Measurements from ENCODE around the gene COL9A3.
"Not testable (repeated sequence)": the region's sequence is repeated elsewhere in the genome, so short reads cannot be mapped to it uniquely, and the experiment has no call there.

COL9A3 gene

DNA sequence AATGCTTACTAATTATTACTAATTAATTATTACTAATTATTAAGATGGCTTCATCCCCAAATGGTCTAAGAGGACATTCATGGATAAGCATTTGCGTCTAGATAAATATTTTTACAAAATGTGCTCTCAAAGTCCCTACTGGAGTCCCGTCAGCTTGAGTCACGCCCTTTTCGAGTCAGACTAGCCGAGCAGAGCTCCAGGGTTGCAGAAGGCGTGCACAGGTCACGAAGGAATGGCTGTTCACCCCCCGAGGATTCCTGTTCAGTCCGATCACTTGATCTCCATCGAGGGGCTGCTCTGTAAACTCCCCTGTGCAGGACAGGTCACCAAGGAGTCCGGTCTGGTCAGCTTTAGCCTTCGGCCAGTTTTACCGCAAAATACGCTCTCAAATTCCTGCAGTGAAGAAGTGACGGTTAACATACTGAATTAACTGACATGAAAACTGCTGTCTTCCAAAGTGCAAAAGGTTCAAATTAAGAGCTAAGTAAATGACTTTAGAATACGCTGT is 24.9 kb downstream of the COL9A3 start:
- no peak overlapping the region for H3K4me3 ChIP-seq (ENCODE audit: low read depth, low read length)
- TF ChIP-seq, protein P1, sequence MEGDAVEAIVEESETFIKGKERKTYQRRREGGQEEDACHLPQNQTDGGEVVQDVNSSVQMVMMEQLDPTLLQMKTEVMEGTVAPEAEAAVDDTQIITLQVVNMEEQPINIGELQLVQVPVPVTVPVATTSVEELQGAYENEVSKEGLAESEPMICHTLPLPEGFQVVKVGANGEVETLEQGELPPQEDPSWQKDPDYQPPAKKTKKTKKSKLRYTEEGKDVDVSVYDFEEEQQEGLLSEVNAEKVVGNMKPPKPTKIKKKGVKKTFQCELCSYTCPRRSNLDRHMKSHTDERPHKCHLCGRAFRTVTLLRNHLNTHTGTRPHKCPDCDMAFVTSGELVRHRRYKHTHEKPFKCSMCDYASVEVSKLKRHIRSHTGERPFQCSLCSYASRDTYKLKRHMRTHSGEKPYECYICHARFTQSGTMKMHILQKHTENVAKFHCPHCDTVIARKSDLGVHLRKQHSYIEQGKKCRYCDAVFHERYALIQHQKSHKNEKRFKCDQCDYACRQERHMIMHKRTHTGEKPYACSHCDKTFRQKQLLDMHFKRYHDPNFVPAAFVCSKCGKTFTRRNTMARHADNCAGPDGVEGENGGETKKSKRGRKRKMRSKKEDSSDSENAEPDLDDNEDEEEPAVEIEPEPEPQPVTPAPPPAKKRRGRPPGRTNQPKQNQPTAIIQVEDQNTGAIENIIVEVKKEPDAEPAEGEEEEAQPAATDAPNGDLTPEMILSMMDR (IDR thresholded peaks at IDR 0.05; ENCODE audit: low read depth, low read length): no peak

DNA sequence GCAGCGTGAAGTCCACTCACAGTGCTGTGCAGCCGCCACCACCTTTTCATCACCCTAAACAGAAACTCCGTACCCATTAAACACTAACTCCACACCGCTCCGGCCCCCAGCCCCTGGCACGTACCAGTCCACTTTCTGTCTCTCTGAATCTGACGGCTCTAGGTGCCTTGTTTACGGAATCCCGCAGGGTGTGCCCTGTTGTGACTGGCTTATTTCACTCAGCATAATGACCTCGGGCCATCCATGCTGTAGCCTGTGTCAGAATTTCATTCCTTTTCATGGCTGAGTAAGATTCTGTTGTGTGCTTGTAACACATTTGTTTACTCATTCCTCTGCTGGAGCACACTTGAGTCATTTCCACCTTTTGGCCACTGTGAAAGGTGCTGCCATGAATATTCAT is 26.8 kb downstream of the COL9A3 start:
- no peak overlapping the region for H3K4me3 ChIP-seq (ENCODE audit: low read depth, low read length)
- TF ChIP-seq, protein P1 (IDR thresholded peaks at IDR 0.05; ENCODE audit: low read depth, low read length): no peak

DNA sequence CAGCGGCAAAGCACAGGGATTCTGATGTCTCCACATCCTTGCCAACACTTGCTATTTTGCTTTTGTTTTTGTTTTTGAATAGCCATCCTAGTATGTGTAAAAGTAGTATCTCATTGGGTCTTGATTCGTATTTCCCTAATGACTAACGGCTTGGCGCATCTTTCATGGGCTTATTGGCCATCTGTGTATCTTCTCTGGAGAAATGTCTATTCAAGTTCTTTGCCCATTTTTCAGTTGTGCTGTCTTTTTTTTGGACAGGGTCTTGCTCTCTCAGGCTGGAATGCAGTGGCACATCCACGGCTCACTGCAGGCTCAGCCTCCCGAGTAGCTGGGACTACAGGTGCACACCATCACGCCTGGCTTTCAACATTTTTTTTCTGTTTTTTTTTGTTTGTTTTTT is 27.3 kb downstream of the COL9A3 start:
- TF ChIP-seq, protein P1 (IDR thresholded peaks at IDR 0.05; ENCODE audit: low read depth, low read length): no peak
- H3K4me3 ChIP-seq (ENCODE audit: low read depth, low read length): no peak overlapping the region

DNA sequence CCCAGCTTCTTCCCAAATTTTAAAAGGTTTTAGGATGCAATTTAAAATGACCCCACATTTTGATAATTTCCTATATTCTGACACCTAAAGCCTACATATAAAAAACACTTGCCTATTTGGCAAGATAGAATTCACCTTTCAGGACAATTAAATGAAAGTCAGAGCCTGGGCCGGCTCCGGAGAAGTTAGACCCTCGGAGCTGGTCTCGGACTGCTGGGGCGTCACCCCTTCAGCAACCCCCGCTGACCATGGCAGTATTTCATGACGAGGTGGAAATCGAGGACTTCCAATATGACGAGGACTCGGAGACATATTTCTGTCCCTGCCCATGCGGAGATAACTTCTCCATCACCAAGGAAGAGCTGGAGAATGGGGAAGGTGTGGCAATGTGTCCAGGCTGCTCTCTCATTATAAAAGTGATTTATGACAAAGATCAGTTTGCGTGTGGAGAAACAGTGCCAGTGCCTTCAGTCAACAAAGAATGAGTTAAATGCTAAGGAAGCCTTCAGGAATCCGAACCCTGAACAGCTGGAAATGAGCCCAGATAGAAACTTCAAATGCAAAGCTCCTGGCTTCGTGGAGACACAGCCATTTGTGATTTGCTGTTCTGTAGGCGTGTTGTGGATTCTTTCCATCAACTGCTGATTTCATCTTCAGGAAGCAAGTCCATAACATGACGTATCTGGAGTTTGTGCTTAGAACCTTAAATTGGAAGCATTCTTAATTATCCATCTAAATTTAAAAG is 28.7 kb downstream of the COL9A3 start:
- no peak overlapping the region for H3K4me3 ChIP-seq (ENCODE audit: low read depth, low read length)
- TF ChIP-seq, protein P1 (IDR thresholded peaks at IDR 0.05; ENCODE audit: low read depth, low read length): no peak

DNA sequence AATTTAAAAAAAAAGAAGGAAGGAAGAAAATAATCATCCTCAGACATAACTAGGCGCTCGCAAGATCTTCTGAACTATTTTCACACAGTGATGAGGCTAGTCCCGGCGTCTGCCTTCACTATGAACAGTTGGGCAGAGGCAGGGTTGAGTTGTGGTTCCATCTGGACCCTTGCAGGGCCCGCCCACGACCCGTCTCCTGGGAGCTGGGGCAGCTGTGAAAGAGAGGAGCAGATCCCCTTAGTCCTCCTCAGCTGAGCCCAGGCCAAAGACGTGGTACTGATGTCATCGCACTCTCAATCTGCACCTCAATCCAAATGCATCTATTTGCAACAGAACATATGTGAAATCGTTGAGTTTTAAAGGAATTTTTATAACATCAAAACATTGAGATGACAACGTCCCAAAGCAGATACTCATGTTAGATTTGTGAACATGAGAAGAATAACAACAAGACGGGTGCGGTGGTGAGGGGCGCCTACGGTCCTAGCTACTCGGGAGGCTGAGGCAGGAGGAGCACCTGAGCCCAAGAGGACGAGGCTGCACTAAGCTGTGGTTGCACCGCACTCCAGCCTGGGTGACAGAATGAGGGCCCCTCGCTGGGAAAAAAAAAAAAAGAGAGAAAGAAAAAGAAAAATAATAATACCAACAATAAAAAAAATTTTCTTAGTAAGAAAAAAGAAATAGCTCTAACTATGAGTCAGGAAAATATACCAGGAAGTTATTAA is 29.5 kb downstream of the COL9A3 start:
- TF ChIP-seq, protein P1 (IDR thresholded peaks at IDR 0.05; ENCODE audit: low read depth, low read length): no peak
- H3K4me3 ChIP-seq (ENCODE audit: low read depth, low read length): no peak overlapping the region

DNA sequence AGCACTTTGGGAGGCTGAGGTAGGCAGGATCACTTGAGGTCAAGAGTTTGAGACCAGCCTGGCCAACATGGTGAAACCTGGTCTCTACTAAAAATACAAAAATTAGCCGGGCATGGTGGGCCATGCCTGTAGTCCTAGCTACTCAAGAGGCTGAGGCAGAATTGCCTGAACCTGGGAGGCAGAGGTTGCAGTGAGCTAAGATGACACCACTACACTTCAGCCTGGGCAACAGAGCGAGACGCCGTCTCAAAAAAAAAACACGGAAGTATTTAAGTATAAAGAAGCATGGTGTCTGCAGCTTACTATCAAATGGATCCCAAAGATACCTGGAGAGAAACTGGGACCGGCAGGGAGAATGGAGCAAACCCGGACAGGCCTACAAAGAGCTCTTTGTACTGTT is 32.1 kb downstream of the COL9A3 start:
- not testable (repeated sequence) for H3K4me3 ChIP-seq (ENCODE audit: low read depth, low read length)

DNA sequence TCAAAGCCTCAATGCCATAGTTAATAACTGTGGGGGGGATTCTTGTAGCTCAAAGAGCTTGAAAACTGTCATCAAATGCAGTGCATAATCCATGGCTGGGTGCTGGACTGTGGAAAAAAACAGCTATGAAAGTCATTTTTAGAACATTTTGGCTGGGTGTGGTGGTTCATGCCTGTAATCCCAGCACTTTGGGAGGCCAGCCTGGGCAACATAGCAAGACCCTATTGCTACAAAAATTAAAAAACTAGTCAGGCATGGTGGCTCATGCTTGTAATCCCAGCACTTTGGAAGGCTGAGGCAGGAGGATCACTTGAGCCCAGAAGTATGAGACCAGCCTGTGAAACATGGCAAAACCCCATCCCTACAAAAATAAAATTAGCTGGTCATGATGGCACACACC is 32.6 kb downstream of the COL9A3 start:
- TF ChIP-seq, protein P1 (IDR thresholded peaks at IDR 0.05; ENCODE audit: low read depth, low read length): no peak
- H3K4me3 ChIP-seq (ENCODE audit: low read depth, low read length): no peak overlapping the region
